ENCODE measurements around the gene EXOC1.

- TF ChIP-seq, protein P1, sequence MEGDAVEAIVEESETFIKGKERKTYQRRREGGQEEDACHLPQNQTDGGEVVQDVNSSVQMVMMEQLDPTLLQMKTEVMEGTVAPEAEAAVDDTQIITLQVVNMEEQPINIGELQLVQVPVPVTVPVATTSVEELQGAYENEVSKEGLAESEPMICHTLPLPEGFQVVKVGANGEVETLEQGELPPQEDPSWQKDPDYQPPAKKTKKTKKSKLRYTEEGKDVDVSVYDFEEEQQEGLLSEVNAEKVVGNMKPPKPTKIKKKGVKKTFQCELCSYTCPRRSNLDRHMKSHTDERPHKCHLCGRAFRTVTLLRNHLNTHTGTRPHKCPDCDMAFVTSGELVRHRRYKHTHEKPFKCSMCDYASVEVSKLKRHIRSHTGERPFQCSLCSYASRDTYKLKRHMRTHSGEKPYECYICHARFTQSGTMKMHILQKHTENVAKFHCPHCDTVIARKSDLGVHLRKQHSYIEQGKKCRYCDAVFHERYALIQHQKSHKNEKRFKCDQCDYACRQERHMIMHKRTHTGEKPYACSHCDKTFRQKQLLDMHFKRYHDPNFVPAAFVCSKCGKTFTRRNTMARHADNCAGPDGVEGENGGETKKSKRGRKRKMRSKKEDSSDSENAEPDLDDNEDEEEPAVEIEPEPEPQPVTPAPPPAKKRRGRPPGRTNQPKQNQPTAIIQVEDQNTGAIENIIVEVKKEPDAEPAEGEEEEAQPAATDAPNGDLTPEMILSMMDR (IDR thresholded peaks at IDR 0.05): no peak
- TF ChIP-seq EZH2 (IDR thresholded peaks at IDR 0.05): no peak
- TF ChIP-seq EZH2phosphoT487 (IDR thresholded peaks at IDR 0.05): no peak
Measured at GRCh38 chr4:55939421-55939820, 86.0 kb downstream of the EXOC1 start.

All from neural progenitor cell (in vitro differentiated cells).